ENCODE measurements around the gene EXOC3.
A peak's percentile ranks its signal among the peaks of the same experiment; 100 is the strongest.

EXOC3 gene

GRCh38 chr5:459562-460272, 16.7 kb downstream of the EXOC3 start:
- Histone ChIP-seq H3K27ac (ENCODE audit: poor library complexity, severe bottlenecking) (peak overlapping the region; percentile 43), H3K9me3 (ENCODE audit: severe bottlenecking) (no peaks in the 10 kb centered on the region), H3K36me3 (ENCODE audit: low read depth) (peaks cover 63% of the 10 kb centered on the region), H3K4me1 (ENCODE audit: insufficient read depth, poor library complexity, severe bottlenecking) (peaks cover 12% of the 10 kb centered on the region), H3K27me3 (ENCODE audit: insufficient read depth, poor library complexity, severe bottlenecking) (no peaks in the 10 kb centered on the region), H3K4me3 (ENCODE audit: severe bottlenecking) (no peak overlapping the region)
- TF ChIP-seq CTCF (IDR thresholded peaks at IDR 0.05; ENCODE audit: poor library complexity, severe bottlenecking), result no peak
- DNase-seq (ENCODE audit: low spot score) (peak; percentile 47), ATAC-seq (ENCODE audit: low read depth) (no peak)

- DNase-seq (ENCODE audit: low spot score), result peak; percentile 66
- no peak for ATAC-seq (ENCODE audit: low read depth)
- H3K9me3 ChIP-seq (ENCODE audit: severe bottlenecking), result no peaks in the 10 kb centered on the region
- no peak for TF ChIP-seq CTCF (IDR thresholded peaks at IDR 0.05; ENCODE audit: poor library complexity, severe bottlenecking)
- H3K36me3 ChIP-seq (ENCODE audit: low read depth), result peaks cover 68% of the 10 kb centered on the region
- no peak overlapping the region for H3K4me3 ChIP-seq (ENCODE audit: severe bottlenecking)
- H3K4me1 ChIP-seq (ENCODE audit: insufficient read depth, poor library complexity, severe bottlenecking), result peaks cover 12% of the 10 kb centered on the region
- H3K27ac ChIP-seq (ENCODE audit: poor library complexity, severe bottlenecking), result no peak overlapping the region
- no peaks in the 10 kb centered on the region for H3K27me3 ChIP-seq (ENCODE audit: insufficient read depth, poor library complexity, severe bottlenecking)
Measured at GRCh38 chr5:460273-460625, 17.3 kb downstream of the EXOC3 start.

GRCh38 chr5:462051-462481, 19.1 kb downstream of the EXOC3 start:
- DNase-seq (ENCODE audit: low spot score) (peak; percentile 51), ATAC-seq (ENCODE audit: low read depth) (no peak)
- Histone ChIP-seq H3K27me3 (ENCODE audit: insufficient read depth, poor library complexity, severe bottlenecking) (no peaks in the 10 kb centered on the region), H3K4me1 (ENCODE audit: insufficient read depth, poor library complexity, severe bottlenecking) (peaks cover 12% of the 10 kb centered on the region), H3K4me3 (ENCODE audit: severe bottlenecking) (no peak overlapping the region), H3K36me3 (ENCODE audit: low read depth) (peaks cover 52% of the 10 kb centered on the region), H3K27ac (ENCODE audit: poor library complexity, severe bottlenecking) (no peak overlapping the region), H3K9me3 (ENCODE audit: severe bottlenecking) (no peaks in the 10 kb centered on the region)
- no peak for TF ChIP-seq CTCF (IDR thresholded peaks at IDR 0.05; ENCODE audit: poor library complexity, severe bottlenecking)

GRCh38 chr5:463301-463700, 20.3 kb downstream of the EXOC3 start:
- H3K36me3 ChIP-seq (ENCODE audit: low read depth), result peaks cover 40% of the 10 kb centered on the region
- ATAC-seq (ENCODE audit: low read depth), result no peak
- peak; percentile 26 for DNase-seq (ENCODE audit: low spot score)

More at GRCh38 chr5:463301-463700, 20.3 kb downstream of the EXOC3 start:
- Histone ChIP-seq H3K27ac (ENCODE audit: poor library complexity, severe bottlenecking) (no peak overlapping the region), H3K4me3 (ENCODE audit: severe bottlenecking) (no peak overlapping the region), H3K4me1 (ENCODE audit: insufficient read depth, poor library complexity, severe bottlenecking) (peaks cover 8% of the 10 kb centered on the region), H3K9me3 (ENCODE audit: severe bottlenecking) (no peaks in the 10 kb centered on the region), H3K27me3 (ENCODE audit: insufficient read depth, poor library complexity, severe bottlenecking) (no peaks in the 10 kb centered on the region)
- TF ChIP-seq CTCF (IDR thresholded peaks at IDR 0.05; ENCODE audit: poor library complexity, severe bottlenecking), result no peak
